GM19328 (cell line): Measurements from ENCODE around the gene C1QTNF9B.

Source experiments
- ATAC-seq: cut with Tn5 transposase; IDR thresholded peaks from one replicate; pipeline ENCODE4 v1.9.1; 2021; ENCODE audit warnings: mild to moderate bottlenecking, moderate library complexity; ENCODE audit not compliant: unreplicated experiment

C1QTNF9B gene

DNA sequence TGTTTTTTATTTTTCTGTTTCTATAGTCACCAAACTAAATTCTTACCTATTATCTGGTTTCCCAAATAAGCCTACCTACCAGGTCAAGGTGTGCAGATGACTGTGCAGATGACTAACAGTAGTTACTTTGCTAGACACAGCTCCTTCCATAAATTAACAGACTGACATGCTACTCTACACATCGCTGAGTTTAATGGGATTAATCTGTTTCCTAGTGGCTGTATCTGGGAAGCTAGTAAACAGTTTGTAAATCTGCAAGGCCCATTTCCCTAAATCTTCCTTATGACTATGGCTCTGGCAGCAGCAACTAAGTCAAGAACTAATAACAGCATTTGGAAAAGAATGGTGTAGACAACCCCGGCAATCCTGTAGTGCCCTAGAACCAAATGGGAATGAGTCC lies 36.0 kb downstream of the C1QTNF9B start:
- ATAC-seq: no peak

- no peak for ATAC-seq
Measured at GRCh38 chr13:23859904-23860303, 37.4 kb downstream of the C1QTNF9B start.

- no peak for ATAC-seq
Measured at GRCh38 chr13:23859455-23859854, 37.8 kb downstream of the C1QTNF9B start.

- no peak for ATAC-seq
Measured at GRCh38 chr13:23858546-23858945, 38.8 kb downstream of the C1QTNF9B start.

DNA sequence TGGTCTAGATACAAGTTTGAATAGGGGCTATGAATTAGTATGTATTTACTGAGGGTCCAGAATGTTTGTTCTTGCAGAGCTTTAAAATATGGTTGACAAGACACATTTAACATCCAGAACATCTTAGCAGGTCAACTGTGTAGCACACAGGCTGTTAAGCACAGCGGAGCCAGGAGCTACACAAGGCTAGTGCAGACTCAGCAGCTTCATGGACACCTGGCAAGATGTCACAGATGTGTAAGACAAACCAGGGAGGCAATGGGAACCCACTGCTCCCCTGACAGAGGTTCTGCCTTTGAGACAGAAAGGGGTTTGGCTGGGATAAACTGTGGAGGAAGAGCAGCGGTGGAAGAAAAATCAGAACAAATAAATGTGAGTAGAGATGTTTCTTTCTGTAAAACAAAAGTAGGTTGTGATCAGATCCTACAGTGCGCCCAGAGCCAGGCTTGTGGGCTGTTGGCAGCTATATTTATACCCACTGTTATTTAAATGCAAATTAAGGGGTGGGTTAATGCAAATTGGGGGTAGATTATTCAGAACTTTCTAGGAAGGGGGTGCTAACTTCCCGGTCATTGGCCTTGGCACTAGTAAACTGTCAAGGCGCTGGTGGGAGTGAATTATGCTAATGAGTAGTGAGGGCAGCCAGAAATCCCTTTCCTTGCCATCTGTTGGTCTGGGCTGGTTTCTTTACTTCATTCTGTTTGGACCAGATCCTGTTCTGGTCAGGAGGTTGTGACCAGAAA lies 41.1 kb downstream of the C1QTNF9B start:
- no peak for ATAC-seq

GRCh38 chr13:23855360-23855759 lies 41.9 kb downstream of the C1QTNF9B start:
- ATAC-seq: no peak

- no peak for ATAC-seq
Measured at GRCh38 chr13:23852351-23852750, 45.0 kb downstream of the C1QTNF9B start.

- ATAC-seq: no peak
Measured at GRCh38 chr13:23851106-23851505, 46.2 kb downstream of the C1QTNF9B start.

- ATAC-seq: no peak
Measured at GRCh38 chr13:23850134-23850533, 47.2 kb downstream of the C1QTNF9B start.

DNA sequence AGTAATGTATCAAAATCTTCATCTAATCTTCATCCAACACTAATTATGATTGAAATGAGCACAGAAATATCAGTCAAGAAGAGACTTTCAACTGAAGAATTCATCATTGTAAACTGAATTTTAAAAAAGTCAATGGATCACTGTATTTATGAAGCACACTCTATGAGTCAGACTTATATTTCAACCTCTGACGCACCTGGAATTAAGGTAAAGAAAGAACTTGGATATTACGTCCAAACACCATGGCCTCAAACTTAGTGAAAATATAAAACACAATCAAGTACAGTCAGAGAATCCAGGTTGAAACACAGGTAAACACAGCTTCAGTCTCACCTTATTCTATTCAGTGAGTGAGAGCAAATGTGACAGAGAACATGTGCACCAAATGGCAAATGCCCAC lies 47.6 kb downstream of the C1QTNF9B start:
- no peak for ATAC-seq

DNA sequence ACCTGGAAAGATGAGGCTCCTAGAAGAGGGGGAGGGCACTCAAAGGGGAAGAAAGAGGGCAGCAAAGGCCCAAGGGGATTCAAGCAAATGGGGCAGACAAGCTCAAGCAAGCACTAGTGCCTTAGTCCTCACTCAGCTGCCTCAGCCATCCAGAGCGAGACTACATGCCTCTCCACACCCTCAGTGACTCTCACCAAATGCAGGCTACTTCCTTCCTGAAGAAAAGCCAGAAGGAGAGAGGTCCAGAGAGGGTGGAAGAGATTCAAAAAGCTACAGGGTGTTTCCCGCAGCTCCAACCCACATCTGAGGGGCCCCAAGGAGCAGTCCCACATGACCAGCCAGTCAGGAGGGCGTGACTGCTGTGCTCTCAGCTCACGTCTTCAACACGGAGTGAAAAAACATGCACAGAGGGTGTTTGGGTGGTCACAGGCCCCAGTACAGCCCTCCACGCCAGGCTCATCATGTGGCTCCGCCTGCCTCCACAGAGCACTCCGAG lies 48.6 kb downstream of the C1QTNF9B start:
- ATAC-seq: no peak

GRCh38 chr13:23848019-23848418 lies 49.3 kb downstream of the C1QTNF9B start:
- no peak for ATAC-seq

DNA sequence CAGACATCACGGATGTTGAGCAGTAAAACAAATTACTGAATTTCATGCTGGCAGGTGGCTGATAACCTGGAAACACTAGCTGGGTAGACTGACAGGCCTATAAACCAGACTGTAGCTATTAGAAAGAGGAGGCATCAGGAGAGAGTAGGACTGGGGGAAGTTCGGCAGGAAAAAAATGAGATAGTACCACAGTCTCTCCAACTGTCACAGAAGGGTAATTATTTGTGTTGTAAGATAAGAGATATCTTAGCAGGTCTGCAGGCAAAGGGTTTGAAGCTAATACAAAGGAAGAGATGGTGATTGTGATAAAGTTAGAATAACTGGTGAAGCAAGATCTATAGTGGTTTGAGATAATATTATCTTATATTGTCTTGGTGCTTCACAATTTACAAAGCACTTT lies 49.8 kb downstream of the C1QTNF9B start:
- no peak for ATAC-seq

DNA sequence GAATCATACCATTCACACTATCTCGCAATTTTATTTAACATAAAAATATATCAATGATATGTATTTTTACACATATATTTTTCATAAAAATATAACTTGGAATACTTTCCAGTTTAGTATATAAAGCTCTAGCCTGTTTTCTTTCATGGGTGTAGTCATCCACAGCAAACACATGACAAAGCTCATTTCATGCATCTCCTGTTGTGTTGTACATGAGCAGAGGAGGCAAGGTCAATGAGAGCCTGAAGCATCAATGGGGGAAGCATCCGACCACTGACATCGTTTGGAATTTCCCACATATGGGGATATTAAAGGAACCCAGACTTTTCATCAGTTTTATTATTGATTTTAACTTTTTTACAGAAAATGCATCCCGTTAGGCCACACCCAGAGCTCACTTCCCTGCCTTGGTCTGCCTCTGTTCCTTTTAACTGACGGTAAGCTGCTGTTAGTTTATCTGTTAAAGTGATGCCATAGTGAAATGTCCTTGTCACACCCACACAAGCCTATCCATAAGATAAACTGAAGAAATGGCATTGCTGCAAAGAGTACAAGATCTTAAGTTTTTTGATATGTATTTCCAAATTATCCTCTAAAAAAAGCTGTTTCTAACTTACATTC lies 52.1 kb downstream of the C1QTNF9B start:
- ATAC-seq: no peak

DNA sequence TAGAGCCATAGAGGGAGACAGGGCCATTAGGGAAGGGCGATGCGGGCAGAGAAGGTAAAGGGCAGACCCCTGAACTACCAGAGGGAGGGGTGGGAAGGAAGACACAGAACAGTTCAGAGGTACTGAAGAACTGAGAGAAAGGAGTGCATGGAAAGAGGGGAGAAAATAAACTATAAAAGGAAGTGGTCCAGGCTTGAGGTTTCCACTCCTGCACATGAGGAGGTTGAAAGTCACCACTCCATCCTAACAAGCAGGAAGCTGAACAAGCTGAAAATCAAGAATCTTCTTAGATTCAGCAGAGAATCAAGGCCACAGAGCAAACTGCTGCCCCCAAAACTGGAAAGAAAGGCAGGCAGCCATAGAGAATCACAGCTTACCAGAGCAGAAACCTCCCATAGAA lies 53.2 kb downstream of the C1QTNF9B start:
- ATAC-seq: no peak

DNA sequence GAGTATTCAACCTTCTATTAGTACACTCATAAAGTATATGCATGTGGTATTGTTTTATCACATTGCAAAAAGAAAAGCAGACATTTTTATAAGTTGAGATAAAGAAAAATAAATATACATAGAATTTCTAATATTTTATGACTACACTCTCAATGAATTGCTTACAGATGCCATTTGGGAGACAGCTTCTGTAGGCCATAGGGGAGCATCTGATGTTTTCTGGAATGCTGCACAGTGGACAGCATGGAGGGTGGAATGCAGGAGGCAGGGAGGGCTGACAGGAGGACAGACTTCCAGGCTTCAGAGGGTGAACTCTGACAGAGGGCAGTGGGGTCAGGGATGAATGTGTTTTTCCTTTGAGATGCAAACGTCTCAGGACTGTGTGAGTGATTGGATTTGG lies 53.9 kb downstream of the C1QTNF9B start:
- no peak for ATAC-seq

DNA sequence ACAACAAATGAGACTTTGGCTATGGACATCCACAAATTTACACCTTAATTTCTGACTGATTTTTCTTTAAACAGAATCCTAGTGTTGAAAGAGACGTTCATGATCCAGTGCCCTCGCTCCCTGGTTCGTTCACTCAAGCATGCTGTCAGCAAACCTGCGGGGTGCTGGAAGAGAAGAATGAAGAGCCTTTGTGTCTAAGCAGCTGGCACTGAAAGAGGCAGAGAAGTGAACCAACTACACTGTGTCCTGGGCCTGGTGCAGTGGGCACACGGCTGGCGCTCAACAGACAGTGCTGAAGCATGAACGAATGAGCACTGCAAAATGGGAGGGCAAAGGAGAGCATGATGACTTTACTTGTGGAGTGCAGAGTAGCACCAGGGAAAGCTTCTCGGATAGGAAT lies 54.9 kb downstream of the C1QTNF9B start:
- ATAC-seq: no peak
